ENCODE results near the gene ATG3. TPM values are rescaled to one million over a fixed set of nuclear protein-coding genes. Genes with fewer than 3 reads are reported as not detected.
"Not testable (repeated sequence)": the region's sequence is repeated elsewhere in the genome, so short reads cannot be mapped to it uniquely, and the experiment has no call there.

The ATG3 gene
- total RNA-seq, 1 donor from 2014 or later, result 66.2 TPM

GRCh38 chr3:112508261-112508660 is 53.5 kb downstream of the ATG3 start:
- Mint-ChIP-seq H3K9me3 (peaks cover 23% of the 10 kb centered on the region), H3K4me1 (ENCODE audit: low read depth) (peaks cover 35% of the 10 kb centered on the region), H3K27me3 (ENCODE audit: insufficient read depth) (no peaks in the 10 kb centered on the region), H3K4me3 (no peak overlapping the region), H3K27ac (no peak overlapping the region), H3K36me3 (ENCODE audit: low read depth) (peaks cover 7% of the 10 kb centered on the region)
- no peak for DNase-seq (ENCODE audit: low spot score)
- intact Hi-C loops (cut with micrococcal nuclease), result no loop called here

- Mint-ChIP-seq H3K4me1 (ENCODE audit: low read depth) (peaks cover 40% of the 10 kb centered on the region), H3K27ac (no peak overlapping the region), H3K9me3 (peaks cover 16% of the 10 kb centered on the region), H3K4me3 (no peak overlapping the region), H3K36me3 (ENCODE audit: low read depth) (peaks cover 2% of the 10 kb centered on the region), H3K27me3 (ENCODE audit: insufficient read depth) (no peaks in the 10 kb centered on the region)
- DNase-seq (ENCODE audit: low spot score), result no peak
- intact Hi-C loops (cut with micrococcal nuclease), result no loop called here
These were observed 55.9 kb downstream of the ATG3 start for GRCh38 chr3:112505907-112506306.

- peaks cover 56% of the 10 kb centered on the region for H3K4me1 Mint-ChIP-seq (ENCODE audit: low read depth)
- no peak overlapping the region for H3K27ac Mint-ChIP-seq
These were observed 57.6 kb downstream of the ATG3 start for GRCh38 chr3:112504123-112504522.

GRCh38 chr3:112503304-112503972 is 58.3 kb downstream of the ATG3 start:
- no peaks in the 10 kb centered on the region for H3K36me3 Mint-ChIP-seq (ENCODE audit: low read depth)
- H3K27ac Mint-ChIP-seq, result peak overlapping the region; percentile 3
- intact Hi-C loops (cut with micrococcal nuclease), result no loop called here
- no peak overlapping the region for H3K4me3 Mint-ChIP-seq
- peaks cover 7% of the 10 kb centered on the region for H3K9me3 Mint-ChIP-seq
- no peak for DNase-seq (ENCODE audit: low spot score)
- peaks cover 55% of the 10 kb centered on the region for H3K4me1 Mint-ChIP-seq (ENCODE audit: low read depth)
- no peaks in the 10 kb centered on the region for H3K27me3 Mint-ChIP-seq (ENCODE audit: insufficient read depth)

More at GRCh38 chr3:112504123-112504522, 57.6 kb downstream of the ATG3 start:
- H3K36me3 Mint-ChIP-seq (ENCODE audit: low read depth), result peaks cover 2% of the 10 kb centered on the region
- H3K4me3 Mint-ChIP-seq, result no peak overlapping the region
- H3K9me3 Mint-ChIP-seq, result peaks cover 8% of the 10 kb centered on the region
- H3K27me3 Mint-ChIP-seq (ENCODE audit: insufficient read depth), result no peaks in the 10 kb centered on the region
- no peak for DNase-seq (ENCODE audit: low spot score)
- intact Hi-C loops (cut with micrococcal nuclease), result no loop called here

- intact Hi-C loops (cut with micrococcal nuclease), result no loop called here
- no peaks in the 10 kb centered on the region for H3K27me3 Mint-ChIP-seq (ENCODE audit: insufficient read depth)
- no peak overlapping the region for H3K27ac Mint-ChIP-seq
These were observed 61.1 kb downstream of the ATG3 start for GRCh38 chr3:112500621-112501020.

GRCh38 chr3:112498914-112499711 is 62.6 kb downstream of the ATG3 start, which contains the start of gene BTLA:
TSS of gene BTLA (minus strand) at chr3:112499472. CDS start at chr3:112499358, 114 bp downstream.
- Mint-ChIP-seq H3K4me3 (peak within 1 kb of the TSS; percentile 95), H3K36me3 (ENCODE audit: low read depth) (peaks cover 24% of the 10 kb centered on the region), H3K27me3 (ENCODE audit: insufficient read depth) (no peaks in the 10 kb centered on the region), H3K9me3 (peaks cover 5% of the 10 kb centered on the region), H3K4me1 (ENCODE audit: low read depth) (peaks cover 67% of the 10 kb centered on the region), H3K27ac (peak within 1 kb of the TSS; percentile 97)
- DNase-seq (ENCODE audit: low spot score), result peak; percentile 35
- intact Hi-C loops (cut with micrococcal nuclease), result loop anchor here (1.0 to 10.0 kb wide), 9 partner anchors 8 to 1424 kb away; partner anchors contain the start of genes CD200, CD200R1 and NECTIN3

More at GRCh38 chr3:112500621-112501020, 61.1 kb downstream of the ATG3 start:
- peaks cover 59% of the 10 kb centered on the region for H3K4me1 Mint-ChIP-seq (ENCODE audit: low read depth)
- no peak overlapping the region for H3K4me3 Mint-ChIP-seq
- no peak for DNase-seq (ENCODE audit: low spot score)
- H3K36me3 Mint-ChIP-seq (ENCODE audit: low read depth), result peaks cover 15% of the 10 kb centered on the region
- no peaks in the 10 kb centered on the region for H3K9me3 Mint-ChIP-seq

GRCh38 chr3:112497897-112498548 is 63.7 kb downstream of the ATG3 start:
- Mint-ChIP-seq H3K36me3 (ENCODE audit: low read depth) (peaks cover 31% of the 10 kb centered on the region), H3K4me1 (ENCODE audit: low read depth) (peaks cover 64% of the 10 kb centered on the region), H3K9me3 (peaks cover 5% of the 10 kb centered on the region), H3K27me3 (ENCODE audit: insufficient read depth) (no peaks in the 10 kb centered on the region), H3K4me3 (peak overlapping the region; percentile 95), H3K27ac (peak overlapping the region; percentile 97)
- no peak for DNase-seq (ENCODE audit: low spot score)
- intact Hi-C loops (cut with micrococcal nuclease), result loop anchor here (2.0 to 10.0 kb wide), 6 partner anchors 65 to 1423 kb away; partner anchors contain the start of genes CD200, CD200R1, NECTIN3 and SLC35A5

- Mint-ChIP-seq H3K36me3 (ENCODE audit: low read depth) (peaks cover 34% of the 10 kb centered on the region), H3K4me3 (peak overlapping the region; percentile 95), H3K27ac (peak overlapping the region; percentile 82), H3K27me3 (ENCODE audit: insufficient read depth) (no peaks in the 10 kb centered on the region), H3K9me3 (peaks cover 5% of the 10 kb centered on the region), H3K4me1 (ENCODE audit: low read depth) (peaks cover 76% of the 10 kb centered on the region)
- no peak for DNase-seq (ENCODE audit: low spot score)
- intact Hi-C loops (cut with micrococcal nuclease), result loop anchor here (1.0 to 10.0 kb wide), 6 partner anchors 18 to 1422 kb away; partner anchors contain the start of genes CD200R1, NECTIN3 and SLC35A5
These were observed 65.2 kb downstream of the ATG3 start for GRCh38 chr3:112496366-112497067.

- intact Hi-C loops (cut with micrococcal nuclease), result loop anchor here (10.0 kb wide), 3 partner anchors 480 to 1420 kb away; partner anchors contain the start of genes CD200R1 and NECTIN3
- H3K4me1 Mint-ChIP-seq (ENCODE audit: low read depth), result peaks cover 84% of the 10 kb centered on the region
- DNase-seq (ENCODE audit: low spot score); H3K27me3 Mint-ChIP-seq (ENCODE audit: insufficient read depth); H3K9me3 Mint-ChIP-seq: not testable (repeated sequence)
- H3K36me3 Mint-ChIP-seq (ENCODE audit: low read depth), result peaks cover 44% of the 10 kb centered on the region
- H3K27ac Mint-ChIP-seq, result peak overlapping the region; percentile 49
- peak overlapping the region; percentile 54 for H3K4me3 Mint-ChIP-seq
These were observed 67.4 kb downstream of the ATG3 start for GRCh38 chr3:112494448-112494767.

- no peaks in the 10 kb centered on the region for H3K27me3 Mint-ChIP-seq (ENCODE audit: insufficient read depth)
- H3K4me3 Mint-ChIP-seq, result peak overlapping the region; percentile 0
- peaks cover 5% of the 10 kb centered on the region for H3K9me3 Mint-ChIP-seq
- peaks cover 86% of the 10 kb centered on the region for H3K4me1 Mint-ChIP-seq (ENCODE audit: low read depth)
- peak overlapping the region; percentile 10 for H3K27ac Mint-ChIP-seq
- no peak for DNase-seq (ENCODE audit: low spot score)
- H3K36me3 Mint-ChIP-seq (ENCODE audit: low read depth), result peaks cover 45% of the 10 kb centered on the region
- intact Hi-C loops (cut with micrococcal nuclease), result loop anchor here (10.0 kb wide), 3 partner anchors 483 to 1417 kb away; partner anchors contain the start of genes CD200R1 and NECTIN3
These were observed 69.6 kb downstream of the ATG3 start for GRCh38 chr3:112492124-112492523.

GRCh38 chr3:112491373-112491772 is 70.4 kb downstream of the ATG3 start:
- intact Hi-C loops (cut with micrococcal nuclease), result loop anchor here (1.0 to 10.0 kb wide), 8 partner anchors 8 to 1417 kb away; partner anchors contain the start of genes ATG3, BTLA, CD200R1 and NECTIN3
- no peaks in the 10 kb centered on the region for H3K27me3 Mint-ChIP-seq (ENCODE audit: insufficient read depth)
- peak overlapping the region; percentile 91 for H3K27ac Mint-ChIP-seq
- H3K9me3 Mint-ChIP-seq, result peaks cover 5% of the 10 kb centered on the region
- H3K4me3 Mint-ChIP-seq, result peak overlapping the region; percentile 67
- H3K4me1 Mint-ChIP-seq (ENCODE audit: low read depth), result peaks cover 79% of the 10 kb centered on the region
- DNase-seq (ENCODE audit: low spot score), result no peak
- peaks cover 42% of the 10 kb centered on the region for H3K36me3 Mint-ChIP-seq (ENCODE audit: low read depth)

All from activated T-helper 1 cell treated with anti-CD3 and anti-CD28 coated beads, Interleukin-12 subunit alpha, Interleukin-12 subunit beta, Interleukin-2, Interleukin-4 antibody, amounts not matched to agents 30 ng/mL and 10 ng/mL and 1 ng/mL, durations not matched to agents 14 hours and 24 hours and 36 hours (primary cell).